Stimulated activated CD8-positive, alpha-beta memory T cell treated with anti-CD3 and anti-CD28 coated beads, Interleukin-12 subunit alpha, Interleukin-12 subunit beta, amount 100 ng/mL, for 4 hours (primary cell): ENCODE data around the gene EXOG.

Source experiments
- DNase-seq: peaks from one replicate; pipeline ENCODE4 v3.0.0-alpha.2; 2020; ENCODE audit warnings: low read depth

Gene EXOG

DNA sequence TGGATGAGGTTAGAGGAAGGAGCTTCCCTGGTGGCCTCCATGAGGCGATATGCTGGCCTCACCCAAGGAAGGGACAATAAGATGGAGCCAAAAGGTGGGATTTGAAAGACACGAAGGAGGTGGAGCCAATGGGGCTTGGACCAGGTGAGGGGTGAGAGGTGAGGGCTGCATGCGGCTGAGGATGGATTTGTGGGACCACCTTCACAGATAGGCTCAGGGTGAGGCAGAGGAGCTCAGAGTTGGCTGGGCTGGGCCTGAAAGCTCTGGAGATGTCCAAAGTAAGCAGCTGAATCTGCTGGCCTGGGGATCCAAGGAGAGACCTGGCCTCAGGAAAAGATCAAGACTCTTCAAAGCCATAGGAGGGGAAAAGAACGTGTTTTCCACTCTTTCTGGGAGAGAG lies 49.8 kb downstream of the EXOG start:
- no peak for DNase-seq

DNA sequence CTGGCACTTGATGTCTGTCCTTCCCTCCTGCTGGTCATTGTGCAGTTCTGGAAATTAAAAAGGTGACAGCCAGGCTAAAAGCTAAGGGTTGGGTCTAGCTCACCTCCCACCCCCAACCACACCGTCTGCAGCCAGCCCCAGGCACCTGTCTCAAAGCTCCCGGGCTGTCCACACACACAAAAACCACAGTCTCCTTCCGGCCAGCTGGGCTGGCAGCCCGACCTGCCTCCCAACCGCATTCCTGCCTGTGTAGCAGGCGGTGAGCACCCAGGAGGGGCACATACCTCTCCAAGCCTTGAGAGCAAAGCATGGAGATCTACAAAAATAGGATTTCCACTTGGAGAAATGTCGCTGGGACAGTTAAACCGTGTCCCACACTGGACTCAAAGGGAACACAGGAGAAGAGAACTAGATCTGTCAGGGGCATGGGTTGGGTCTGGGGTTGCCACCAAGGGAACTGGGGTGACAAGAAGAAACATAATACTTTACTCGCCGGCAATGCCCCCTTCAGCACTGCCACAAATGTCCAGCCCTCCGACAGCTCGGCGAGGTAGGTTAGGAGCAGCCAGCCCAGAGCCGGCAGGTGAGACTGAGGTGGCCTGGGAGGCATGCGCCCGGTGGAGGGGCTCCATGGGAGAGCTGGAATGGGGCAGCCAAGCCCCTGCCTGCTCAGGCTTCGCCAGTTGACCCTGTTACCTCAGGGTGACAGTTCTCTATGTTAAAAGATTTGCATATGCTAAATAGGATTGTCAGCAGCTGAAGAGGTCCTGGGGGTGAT lies 52.2 kb downstream of the EXOG start:
- no peak for DNase-seq

DNA sequence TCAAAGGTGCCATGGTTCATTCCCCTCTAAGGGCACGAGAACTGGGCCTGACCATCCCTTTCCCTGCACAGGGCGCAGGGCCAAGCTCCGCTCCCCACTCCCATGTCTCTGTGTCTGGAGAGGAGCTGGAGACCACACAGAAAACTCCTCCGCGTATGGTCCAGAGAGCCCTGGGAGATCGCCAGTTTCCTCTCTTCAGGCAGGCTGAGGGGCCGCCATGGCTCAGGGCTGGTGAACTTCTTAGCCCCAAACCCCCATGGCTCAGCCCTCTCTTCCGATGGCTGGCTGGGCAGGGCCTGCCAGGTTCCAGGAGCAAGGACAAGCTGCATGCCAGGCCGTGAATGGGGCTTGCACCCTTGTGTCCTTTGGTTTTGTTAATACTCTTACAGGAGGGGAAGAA lies 52.9 kb downstream of the EXOG start:
- DNase-seq, result no peak

DNA sequence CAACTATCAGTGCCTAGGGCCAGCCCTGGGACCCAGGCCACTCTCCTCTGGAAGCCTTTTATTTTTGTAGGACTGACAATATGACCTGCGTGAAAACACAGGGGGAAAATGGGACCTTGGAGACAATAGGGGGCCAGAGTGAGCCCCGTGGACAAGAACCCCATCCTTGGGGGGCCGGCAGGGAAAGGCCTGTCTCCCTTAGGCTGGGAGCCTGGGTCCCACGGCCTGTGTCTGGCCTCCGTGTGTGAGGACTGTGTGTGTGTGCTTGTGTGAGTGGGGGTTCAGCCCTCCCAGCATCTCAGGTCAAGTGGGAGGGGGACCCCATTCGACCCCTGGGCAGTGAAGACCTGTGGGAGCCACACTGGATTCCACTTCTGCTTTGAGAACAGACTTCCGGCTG lies 53.3 kb downstream of the EXOG start:
- no peak for DNase-seq

DNA sequence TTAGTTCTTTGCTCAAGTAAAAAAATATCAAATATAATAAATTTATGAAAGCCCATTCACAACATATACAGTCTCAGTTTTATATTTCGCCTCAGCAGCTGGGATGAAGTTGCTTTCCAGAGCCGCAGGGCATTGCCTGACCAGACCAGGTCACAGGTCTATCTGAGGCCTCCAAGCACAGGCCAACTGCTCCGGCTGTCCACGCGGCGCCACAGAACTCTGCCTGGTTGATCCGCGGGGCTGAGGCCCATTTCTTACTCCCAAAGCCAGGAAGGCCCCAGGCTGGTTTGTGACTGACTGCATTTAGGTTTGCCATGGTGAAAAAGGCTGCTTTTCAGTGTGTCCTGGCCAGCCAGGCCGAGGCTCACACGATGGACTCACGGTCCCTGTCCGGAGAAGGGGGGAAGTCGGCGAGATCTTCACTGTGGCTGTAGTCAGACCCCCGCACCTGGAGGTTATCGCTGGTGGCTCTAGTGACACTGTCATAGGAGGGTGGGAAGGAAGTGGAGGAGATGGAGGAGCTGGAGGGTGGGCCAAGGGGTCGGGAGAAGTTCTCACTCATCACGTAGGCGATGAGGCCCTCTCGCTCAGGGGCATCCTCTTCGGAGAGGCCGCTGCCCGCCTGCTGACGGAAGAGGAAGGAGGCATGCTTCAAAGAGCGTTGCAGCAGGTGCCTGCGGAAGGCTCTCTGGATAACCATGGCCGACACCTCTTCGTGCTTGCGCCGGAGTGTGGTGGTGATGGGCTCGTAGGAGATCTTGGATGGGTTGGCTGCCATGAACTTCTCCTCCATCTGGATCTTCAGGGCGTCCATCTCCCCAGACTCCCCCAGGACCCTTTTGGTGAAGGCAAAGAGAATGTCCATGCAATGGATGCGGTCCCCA lies 54.1 kb downstream of the EXOG start:
- DNase-seq, result no peak

DNA sequence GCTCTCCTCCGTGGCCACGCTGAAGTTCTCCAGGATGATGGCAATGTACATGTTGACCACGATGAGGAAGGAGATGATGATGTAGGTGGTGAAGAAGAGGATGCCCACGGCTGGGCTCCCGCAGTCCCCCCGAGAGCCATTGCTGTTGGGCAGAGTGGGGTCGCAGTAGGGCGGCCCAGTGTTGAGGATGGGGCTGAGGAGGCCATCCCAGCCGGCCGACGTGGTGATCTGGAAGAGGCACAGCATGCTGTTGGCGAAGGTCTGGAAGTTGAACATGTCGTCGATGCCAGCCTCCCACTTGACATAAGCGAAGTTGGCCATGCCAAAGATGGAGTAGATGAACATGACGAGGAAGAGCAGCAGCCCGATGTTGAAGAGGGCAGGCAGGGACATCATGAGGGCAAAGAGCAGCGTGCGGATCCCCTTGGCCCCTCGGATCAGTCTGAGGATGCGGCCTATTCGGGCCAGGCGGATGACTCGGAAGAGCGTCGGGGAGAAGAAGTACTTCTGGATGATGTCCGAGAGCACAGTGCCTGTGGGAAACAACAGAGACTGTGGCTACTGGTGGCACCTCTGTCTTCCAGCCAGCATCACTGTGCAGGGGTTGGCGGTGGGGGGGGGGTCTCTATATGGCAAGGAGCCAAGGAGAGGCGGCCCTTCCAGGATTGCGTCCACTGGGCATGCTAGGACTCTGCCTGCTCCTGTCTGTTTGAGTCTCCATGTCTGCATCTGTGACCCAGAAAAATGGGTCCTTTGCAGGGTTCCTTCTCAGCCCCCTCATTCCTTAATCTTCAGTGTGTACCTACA lies 55.1 kb downstream of the EXOG start:
- no peak for DNase-seq

DNA sequence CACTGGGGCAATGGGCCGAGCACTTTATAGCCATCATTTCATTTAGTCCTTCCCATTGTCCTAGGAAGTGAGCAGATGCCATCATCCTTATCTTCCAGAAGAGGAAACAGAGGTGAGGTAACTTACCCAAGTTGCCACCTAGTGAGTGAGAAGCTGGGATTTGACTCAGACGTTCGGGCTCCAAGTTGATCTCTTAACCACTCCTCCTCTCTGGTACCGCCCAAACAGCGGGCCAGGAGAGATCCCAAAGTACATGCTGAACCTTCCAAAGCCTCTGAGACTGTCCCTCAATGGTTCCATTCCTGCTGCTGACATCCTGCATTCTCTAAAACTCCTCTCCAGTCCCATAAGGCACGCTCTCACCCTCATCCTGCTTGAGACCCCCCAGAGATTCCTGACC lies 56.2 kb downstream of the EXOG start:
- DNase-seq, result no peak

DNA sequence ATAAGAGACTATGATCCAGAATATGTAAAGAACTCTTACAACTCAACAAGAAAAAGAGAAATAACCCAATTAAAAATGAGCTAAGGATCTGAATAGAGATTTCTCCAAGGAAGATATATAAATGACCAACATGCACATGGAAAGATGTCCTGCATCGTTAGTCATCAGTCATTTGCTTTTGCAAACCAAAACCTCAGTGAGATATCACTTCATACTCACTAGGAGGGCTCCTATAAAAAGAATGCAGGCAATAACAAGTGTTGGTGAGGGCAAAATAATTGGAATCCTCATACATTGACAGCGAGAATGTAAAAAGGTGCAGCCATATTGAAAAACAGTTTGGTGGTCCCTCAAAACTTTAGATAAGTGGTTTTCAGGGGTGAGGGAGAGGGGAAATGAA lies 56.9 kb downstream of the EXOG start:
- no peak for DNase-seq

DNA sequence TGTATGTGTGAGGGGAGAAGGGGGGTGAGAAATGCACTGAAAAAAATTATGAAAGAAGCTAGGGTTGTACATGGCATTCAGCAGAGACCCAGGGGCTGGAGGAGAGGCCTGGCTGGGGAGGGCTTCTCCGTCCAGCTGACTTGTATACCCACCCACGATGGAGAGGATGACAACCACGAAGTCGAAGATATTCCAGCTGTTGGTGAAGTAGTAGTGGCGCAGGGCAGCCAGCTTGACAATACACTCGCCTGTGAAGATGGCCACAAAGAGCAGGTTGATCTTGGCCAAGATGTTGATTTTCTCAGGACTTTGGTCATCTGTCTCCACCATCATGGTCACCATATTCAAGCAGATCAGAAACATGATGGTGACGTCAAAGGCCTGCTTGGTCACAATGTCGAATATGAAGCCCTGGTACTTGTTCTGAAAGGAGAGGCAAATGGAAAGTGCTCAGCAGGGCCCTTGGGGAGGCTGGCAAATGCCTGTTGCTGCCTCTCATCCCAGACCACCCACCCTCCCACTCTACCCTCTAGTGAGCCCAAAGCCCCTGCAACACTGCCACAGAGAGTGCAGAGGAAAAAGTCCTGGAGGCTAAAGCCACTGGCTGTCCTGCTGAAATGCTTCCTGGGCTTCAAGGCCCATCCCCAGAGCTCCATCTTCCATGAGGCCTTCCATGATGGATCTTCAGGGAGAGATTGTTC lies 58.1 kb downstream of the EXOG start:
- DNase-seq, result no peak

DNA sequence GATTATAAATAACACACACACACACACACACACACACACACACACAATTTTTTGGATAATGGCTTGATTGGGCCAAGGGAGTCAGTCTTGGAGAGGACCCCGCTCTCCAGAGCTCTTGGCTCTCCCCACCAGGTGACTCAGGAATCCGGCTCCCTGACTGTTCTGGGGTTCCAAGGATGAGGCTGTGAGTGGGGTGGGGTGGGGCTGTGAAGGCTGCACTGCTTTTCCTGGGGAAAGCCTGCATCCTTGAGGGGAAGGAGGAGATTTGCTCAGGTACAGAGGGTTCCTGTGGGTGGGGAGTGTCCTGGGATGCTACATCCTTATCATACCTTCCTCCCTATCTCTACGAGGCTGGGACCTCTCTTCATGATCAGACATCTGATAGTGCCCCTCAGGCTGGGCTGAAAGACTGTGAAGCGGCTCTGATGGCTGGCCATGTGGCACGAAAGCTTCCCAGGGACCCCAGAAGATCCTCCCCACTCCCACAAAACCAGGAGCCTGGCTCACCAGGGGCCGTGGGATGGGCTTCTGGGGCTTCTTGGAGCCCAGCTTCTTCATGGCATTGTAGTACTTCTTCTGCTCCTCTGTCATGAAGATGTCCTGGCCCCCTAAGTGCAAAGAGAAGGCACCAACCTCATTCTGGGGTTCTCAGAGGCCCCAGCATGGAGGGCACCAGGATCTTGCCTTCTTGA lies 59.2 kb downstream of the EXOG start:
- DNase-seq, result no peak

DNA sequence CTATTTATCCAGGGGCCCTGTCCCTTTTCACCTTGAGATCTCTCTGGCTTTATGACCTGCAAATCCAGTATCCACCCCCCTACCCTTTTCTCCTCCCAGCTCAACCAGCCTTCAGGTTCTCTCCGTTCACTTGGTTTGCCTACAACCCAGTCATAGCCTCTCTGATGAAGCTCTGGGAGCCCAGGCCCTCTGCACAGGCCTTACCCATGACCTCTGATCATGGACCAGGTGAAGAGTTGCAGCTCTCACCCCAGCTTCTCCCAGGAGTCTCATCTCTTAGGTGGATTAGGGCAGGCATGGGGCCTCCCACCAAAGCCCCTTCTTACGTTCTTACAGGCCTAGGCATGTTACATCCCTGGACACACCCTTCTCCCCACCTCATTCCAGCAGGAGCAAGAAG lies 59.8 kb downstream of the EXOG start:
- no peak for DNase-seq

DNA sequence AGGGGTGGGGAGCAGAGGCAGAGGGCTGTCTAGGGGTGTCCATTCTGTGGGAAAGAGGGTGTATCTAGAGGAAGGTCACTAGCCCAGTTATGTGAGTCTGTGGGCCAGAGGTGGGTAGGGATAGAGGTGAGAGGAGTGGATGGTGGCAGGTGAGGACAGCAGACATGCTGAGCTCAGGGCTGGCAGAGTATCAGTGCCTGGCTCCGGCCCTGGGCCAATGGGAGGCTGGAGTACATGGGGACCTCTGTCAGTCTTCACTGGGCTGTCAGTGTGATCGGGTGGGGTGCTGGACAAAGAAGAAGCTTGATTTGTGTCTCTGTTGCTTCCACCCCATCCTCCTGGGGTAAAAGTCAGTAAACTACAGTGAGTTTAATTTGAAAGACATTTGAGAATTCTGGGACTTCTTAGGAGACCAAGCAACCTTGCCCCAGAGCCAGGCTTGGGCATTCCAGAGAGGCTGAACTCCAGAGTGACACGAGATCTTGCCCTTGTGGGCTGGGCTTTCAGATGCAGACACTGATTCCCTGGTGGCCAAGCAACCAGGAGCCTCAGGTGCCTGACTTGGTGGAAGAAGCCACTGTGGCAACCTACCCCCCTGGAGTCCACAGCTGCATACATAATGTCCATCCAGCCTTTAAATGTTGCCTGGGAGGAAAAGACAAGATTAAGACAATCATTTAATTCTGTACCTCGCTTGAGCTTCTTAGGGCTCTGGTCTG lies 60.7 kb downstream of the EXOG start:
- DNase-seq, result no peak

DNA sequence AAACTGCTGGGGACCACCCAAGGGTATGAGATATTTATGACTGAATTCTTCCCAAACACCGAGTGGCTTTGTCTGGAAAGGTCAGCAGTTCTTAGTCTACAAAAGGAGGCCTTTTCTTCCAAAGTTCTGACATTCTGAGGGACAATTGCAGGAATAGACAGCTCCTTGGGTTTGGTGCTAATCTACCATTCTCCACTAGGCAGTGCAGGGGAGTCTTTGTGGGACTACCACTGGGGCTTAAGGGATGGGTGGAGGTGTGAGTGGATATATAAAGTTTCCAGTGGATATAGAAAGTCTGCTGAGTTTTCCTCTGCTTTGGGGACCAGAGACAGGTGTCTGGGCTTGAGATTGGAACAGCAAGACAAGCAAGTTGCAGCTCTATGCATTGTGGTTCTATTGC lies 62.7 kb downstream of the EXOG start:
- no peak for DNase-seq

DNA sequence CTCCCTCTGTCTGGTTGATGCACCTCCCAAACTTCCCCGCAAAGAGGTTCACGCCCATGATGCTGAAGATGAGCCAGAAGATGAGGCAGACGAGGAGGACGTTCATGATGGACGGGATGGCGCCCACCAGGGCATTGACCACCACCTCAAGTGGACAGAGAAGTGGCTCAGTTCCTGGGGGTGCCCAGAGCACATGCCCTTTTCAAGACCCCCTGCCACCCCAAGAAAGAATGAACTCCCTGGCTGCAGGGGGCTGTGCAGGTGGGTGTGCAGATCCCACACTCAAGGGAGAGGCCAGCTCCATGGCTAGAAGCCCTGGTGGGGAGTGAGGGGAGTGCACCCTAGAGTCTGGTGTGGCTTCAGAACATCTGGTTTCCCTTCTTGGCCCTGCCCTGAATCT lies 64.1 kb downstream of the EXOG start:
- no peak for DNase-seq

DNA sequence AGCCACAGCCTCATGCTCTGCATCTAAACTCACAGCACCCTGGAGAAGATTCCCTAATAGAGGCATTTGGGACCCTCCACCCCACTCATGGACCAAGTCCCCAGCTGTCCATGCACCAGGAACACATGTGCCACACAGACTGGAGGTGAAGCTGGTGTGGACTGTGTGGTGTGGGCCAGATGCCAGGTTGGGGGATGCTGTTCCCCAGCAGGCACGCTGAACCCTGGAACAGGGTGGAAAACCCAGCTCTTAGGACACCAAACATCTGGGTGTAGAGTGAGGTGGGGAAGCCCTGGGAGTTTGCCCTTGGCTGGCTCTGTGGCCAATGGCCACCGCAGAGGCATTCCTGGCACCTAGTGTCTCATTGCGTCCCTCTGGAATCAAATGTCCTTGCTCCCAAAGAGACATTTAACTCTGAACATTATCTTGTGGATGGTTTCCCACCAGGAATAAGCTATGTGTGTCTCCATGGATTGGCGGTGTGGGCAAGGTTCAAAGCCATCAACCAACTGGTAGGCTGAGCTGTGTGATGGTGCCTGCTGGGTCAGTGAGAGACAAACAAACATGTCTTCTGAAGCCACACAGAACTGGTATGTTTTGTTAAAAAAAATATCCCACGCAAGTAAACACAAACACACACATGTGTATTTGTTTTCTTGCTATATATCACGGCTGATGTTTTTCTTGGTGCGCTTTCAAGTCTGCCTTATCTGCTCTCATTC lies 65.0 kb downstream of the EXOG start:
- no peak for DNase-seq

DNA sequence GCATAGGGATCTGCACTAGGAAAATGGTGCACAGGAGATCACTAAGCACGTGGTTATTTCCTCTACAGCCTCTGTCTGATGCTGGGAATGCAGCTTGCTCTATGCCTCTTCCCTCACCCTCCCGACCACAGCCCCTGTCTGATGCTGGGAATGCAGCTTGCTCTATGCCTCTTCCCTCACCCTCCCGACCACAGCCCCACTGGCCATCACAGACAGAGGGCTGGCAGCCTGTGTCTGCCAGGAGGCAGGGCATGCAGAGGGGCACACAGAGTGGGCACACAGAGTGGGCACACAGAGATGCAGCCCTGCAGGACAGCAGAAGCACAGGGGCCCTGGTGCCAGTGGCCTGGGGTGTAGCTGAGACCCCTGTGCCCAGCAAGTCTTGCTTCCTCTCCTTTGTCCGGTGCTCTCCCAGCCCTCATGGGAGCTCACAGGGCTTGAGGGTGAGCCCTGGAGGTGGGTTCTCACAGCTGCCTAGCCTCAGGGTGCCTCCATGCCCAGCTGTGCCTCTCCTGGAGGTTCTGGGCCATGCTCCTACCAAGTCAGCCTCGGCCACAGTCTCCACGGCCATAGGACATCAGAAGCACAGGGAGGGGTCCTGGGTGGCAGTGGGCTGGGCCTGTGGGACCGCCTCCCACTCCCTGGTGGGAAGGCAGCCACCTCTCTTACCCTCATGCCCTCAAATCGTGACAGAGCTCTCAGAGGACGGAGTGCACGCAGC lies 65.8 kb downstream of the EXOG start:
- no peak for DNase-seq

DNA sequence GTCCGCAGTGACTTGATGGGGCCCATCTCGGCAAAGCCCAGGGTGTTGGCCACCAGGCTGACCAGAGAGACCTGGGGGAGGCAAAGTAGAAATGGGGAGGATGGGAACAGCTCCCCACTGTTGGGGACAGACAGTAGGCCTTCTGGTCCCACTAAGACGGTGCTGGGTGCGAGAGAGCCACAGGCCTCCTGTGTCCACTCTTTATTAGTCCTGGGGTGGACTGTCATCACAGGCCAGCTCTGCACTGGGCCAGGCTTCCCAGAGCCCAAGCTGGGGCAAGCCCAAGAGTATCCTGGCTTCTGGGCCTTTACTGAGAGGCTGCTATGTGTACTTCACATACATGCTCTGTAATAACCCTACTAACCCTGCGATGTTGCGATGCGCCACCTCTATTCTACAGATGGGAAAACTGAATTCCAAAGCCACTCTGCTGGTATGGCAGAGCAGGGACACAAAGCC lies 66.4 kb downstream of the EXOG start:
- DNase-seq, result no peak

DNA sequence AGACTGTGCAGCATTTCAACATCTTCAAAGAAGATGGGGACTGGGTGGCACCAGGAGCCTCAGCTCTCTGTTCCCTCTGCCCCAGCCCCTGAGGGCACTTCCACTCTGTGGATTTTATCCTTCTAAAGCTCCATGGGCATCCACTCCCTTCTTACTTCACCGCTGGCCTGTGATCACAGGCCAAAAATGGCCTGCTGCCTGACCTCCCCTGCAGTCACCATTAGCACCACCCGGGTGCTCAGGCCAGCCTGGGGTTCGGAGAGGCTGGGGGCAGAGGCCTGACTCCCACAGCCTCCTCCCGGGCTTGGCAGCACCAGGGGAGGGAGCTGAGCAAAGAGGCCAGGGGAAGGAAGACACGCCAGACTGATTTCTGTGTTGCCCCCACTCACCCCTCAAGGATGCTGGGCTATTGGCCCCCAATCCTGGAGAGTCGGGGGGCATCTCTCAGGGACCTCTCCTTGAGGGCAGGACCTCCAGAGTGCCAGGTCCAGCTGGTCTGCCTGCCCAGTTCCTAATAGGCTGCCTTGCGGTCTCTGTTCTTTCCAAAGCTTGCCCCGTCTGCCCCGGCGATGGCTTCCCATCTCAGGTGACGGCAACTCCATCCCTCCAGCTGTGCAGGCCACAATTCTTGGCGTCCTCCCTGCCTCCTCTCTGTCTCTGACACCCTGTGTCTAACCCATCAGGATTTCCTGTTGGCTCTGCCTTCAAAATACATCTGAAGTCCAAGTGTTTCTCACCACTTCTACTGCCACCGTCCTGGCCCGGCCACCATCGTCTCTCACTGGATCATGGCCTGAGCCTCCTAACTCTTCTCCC lies 67.1 kb downstream of the EXOG start:
- no peak for DNase-seq
